Measurements from ENCODE around the gene JMJD8. TPM values are rescaled to one million over a fixed set of nuclear protein-coding genes. Genes with fewer than 3 reads are reported as not detected.
"Not testable (repeated sequence)": the region's sequence is repeated elsewhere in the genome, so short reads cannot be mapped to it uniquely, and the experiment has no call there.

JMJD8 gene
- total RNA-seq, 1 donor: 48.5 TPM

GRCh38 chr16:712740-713250 lies 28.7 kb upstream of the JMJD8 start:
- not testable (repeated sequence) for H3K27ac ChIP-seq (ENCODE audit: low read depth, low read length); H3K9me3 ChIP-seq (ENCODE audit: low read depth, low read length); H4K20me1 ChIP-seq (ENCODE audit: insufficient read depth, low read length); H2AFZ ChIP-seq (ENCODE audit: low read length); H3K4me3 ChIP-seq (ENCODE audit: insufficient read depth, low read length); H3K79me2 ChIP-seq (ENCODE audit: insufficient read depth, low read length); H3K36me3 ChIP-seq (ENCODE audit: insufficient read depth, low read length)
- Histone ChIP-seq H3K27me3 (ENCODE audit: insufficient read depth, low read length) (peaks cover 24% of the 10 kb centered on the region), H3K4me2 (ENCODE audit: insufficient read depth, low read length) (peak overlapping the region; percentile 3), H3K4me1 (ENCODE audit: insufficient read depth, low read length) (peaks cover 18% of the 10 kb centered on the region)
- DNase-seq (ENCODE audit: insufficient read length, low spot score, missing footprints): peak; percentile 98
- TF ChIP-seq CTCF (IDR thresholded peaks at IDR 0.05; ENCODE audit: extremely low read depth, low read depth, low read length): peak; percentile 56

GRCh38 chr16:711548-712320 lies 27.6 kb upstream of the JMJD8 start:
- H3K4me1 ChIP-seq (ENCODE audit: insufficient read depth, low read length): peaks cover 18% of the 10 kb centered on the region
- no peak overlapping the region for H3K4me3 ChIP-seq (ENCODE audit: insufficient read depth, low read length)
- no peak overlapping the region for H3K4me2 ChIP-seq (ENCODE audit: insufficient read depth, low read length)
- peak; percentile 82 for TF ChIP-seq CTCF (IDR thresholded peaks at IDR 0.05; ENCODE audit: extremely low read depth, low read depth, low read length)
- no peak overlapping the region for H2AFZ ChIP-seq (ENCODE audit: low read length)
- DNase-seq (ENCODE audit: insufficient read length, low spot score, missing footprints): peak; percentile 100
- no peaks in the 10 kb centered on the region for H3K9me3 ChIP-seq (ENCODE audit: low read depth, low read length)
- H3K27ac ChIP-seq (ENCODE audit: low read depth, low read length): no peak overlapping the region
- H3K79me2 ChIP-seq (ENCODE audit: insufficient read depth, low read length): peaks cover 6% of the 10 kb centered on the region
- peaks cover 31% of the 10 kb centered on the region for H3K27me3 ChIP-seq (ENCODE audit: insufficient read depth, low read length)
- H4K20me1 ChIP-seq (ENCODE audit: insufficient read depth, low read length): peaks cover 9% of the 10 kb centered on the region
- H3K36me3 ChIP-seq (ENCODE audit: insufficient read depth, low read length): no peaks in the 10 kb centered on the region

- peaks cover 13% of the 10 kb centered on the region for H3K4me1 ChIP-seq (ENCODE audit: insufficient read depth, low read length)
- no peak for TF ChIP-seq CTCF (IDR thresholded peaks at IDR 0.05; ENCODE audit: extremely low read depth, low read depth, low read length)
- no peak overlapping the region for H3K27ac ChIP-seq (ENCODE audit: low read depth, low read length)
- H3K36me3 ChIP-seq (ENCODE audit: insufficient read depth, low read length): no peaks in the 10 kb centered on the region
- H3K4me3 ChIP-seq (ENCODE audit: insufficient read depth, low read length): no peak overlapping the region
- no peak overlapping the region for H3K4me2 ChIP-seq (ENCODE audit: insufficient read depth, low read length)
- DNase-seq (ENCODE audit: insufficient read length, low spot score, missing footprints): no peak
- peaks cover 4% of the 10 kb centered on the region for H4K20me1 ChIP-seq (ENCODE audit: insufficient read depth, low read length)
- peaks cover 36% of the 10 kb centered on the region for H3K27me3 ChIP-seq (ENCODE audit: insufficient read depth, low read length)
- H3K9me3 ChIP-seq (ENCODE audit: low read depth, low read length): no peaks in the 10 kb centered on the region
- no peaks in the 10 kb centered on the region for H3K79me2 ChIP-seq (ENCODE audit: insufficient read depth, low read length)
- H2AFZ ChIP-seq (ENCODE audit: low read length): no peak overlapping the region
Observed at GRCh38 chr16:711084-711483, 26.9 kb upstream of the JMJD8 start.

GRCh38 chr16:710500-711075 lies 26.5 kb upstream of the JMJD8 start:
- Histone ChIP-seq H3K79me2 (ENCODE audit: insufficient read depth, low read length) (no peaks in the 10 kb centered on the region), H3K27me3 (ENCODE audit: insufficient read depth, low read length) (peaks cover 36% of the 10 kb centered on the region), H3K4me2 (ENCODE audit: insufficient read depth, low read length) (no peak overlapping the region), H3K4me1 (ENCODE audit: insufficient read depth, low read length) (peaks cover 9% of the 10 kb centered on the region), H3K27ac (ENCODE audit: low read depth, low read length) (no peak overlapping the region), H3K9me3 (ENCODE audit: low read depth, low read length) (no peaks in the 10 kb centered on the region), H3K4me3 (ENCODE audit: insufficient read depth, low read length) (no peak overlapping the region), H3K36me3 (ENCODE audit: insufficient read depth, low read length) (no peaks in the 10 kb centered on the region), H2AFZ (ENCODE audit: low read length) (no peak overlapping the region), H4K20me1 (ENCODE audit: insufficient read depth, low read length) (peaks cover 4% of the 10 kb centered on the region)
- TF ChIP-seq CTCF (IDR thresholded peaks at IDR 0.05; ENCODE audit: extremely low read depth, low read depth, low read length): no peak
- DNase-seq (ENCODE audit: insufficient read length, low spot score, missing footprints): no peak
